Muscle of leg (tissue), 11 donors: ENCODE results near the gene KCTD10. TPM values are rescaled to one million over a fixed set of nuclear protein-coding genes. Genes with fewer than 3 reads are reported as not detected.
A peak's percentile ranks its signal among the peaks of the same experiment; 100 is the strongest.

Source experiments
- DNase-seq: peaks from one replicate; pipeline ENCODE4 v3.0.0; 2013
- H3K27ac ChIP-seq: one replicate; pipeline ENCODE4 v1.5.1; 2013; ENCODE audit warnings: mild to moderate bottlenecking, low read length, control low read depth
- H3K27me3 ChIP-seq: one replicate; pipeline ENCODE4 v1.6.1; 2013; ENCODE audit warnings: low read length; ENCODE audit not compliant: control insufficient read depth, insufficient read depth
- H3K36me3 ChIP-seq: one replicate; pipeline ENCODE4 v1.6.1; 2013; ENCODE audit warnings: low read length; ENCODE audit not compliant: control insufficient read depth, insufficient read depth
- H3K4me1 ChIP-seq: one replicate; pipeline ENCODE4 v1.6.1; 2013; ENCODE audit warnings: low read length; ENCODE audit not compliant: control insufficient read depth, insufficient read depth
- H3K4me3 ChIP-seq: one replicate; pipeline ENCODE4 v1.5.1; 2013; ENCODE audit warnings: low read length, control low read depth
- H3K9me3 ChIP-seq: replicated peaks from 2 replicates; pipeline ENCODE4 v1.6.1; 2013; ENCODE audit warnings: low read depth, low read length; ENCODE audit not compliant: control insufficient read depth
- WGBS: methylation state at CpG from one replicate; pipeline ENCODE4 v1.1.5; 2013; ENCODE audit warnings: missing lambda C conversion rate; ENCODE audit not compliant: insufficient coverage; 5-methylcytosine and 5-hydroxymethylcytosine counted together
- polyA plus RNA-seq, 8 donors: library from polyadenylated mRNA; unstranded; fragments of 120-200 nt; gene quantifications; one replicate each; pipeline versions ENCODE4 v1.2.1 to v1.2.3, GENCODE V29; 2013; ENCODE audit warnings: inconsistent platforms in 1 of 8, low replicate concordance in 1 of 8; ENCODE audit not compliant: insufficient read length in 8 of 8, insufficient read depth in 1 of 8
- total RNA-seq: library from RNA; stranded (reverse); fragments of 120-200 nt; gene quantifications from one replicate; pipeline ENCODE4 v1.2.4, GENCODE V29; 2013

KCTD10 gene
- total and polyA plus RNA-seq, 9 donors: 10.0 to 35.8 (median 27.2) TPM

GRCh38 chr12:109487181-109488050 is 10.3 kb upstream of the KCTD10 start:
- Histone ChIP-seq H3K4me3 (no peak overlapping the region), H3K36me3 (peaks cover 87% of the 10 kb centered on the region), H3K4me1 (no peaks in the 10 kb centered on the region), H3K9me3 (no peaks in the 10 kb centered on the region), H3K27ac (no peak overlapping the region), H3K27me3 (no peaks in the 10 kb centered on the region)
- 93% methylated on average over 8 of the region's 9 CpGs for WGBS
- DNase-seq: no peak

GRCh38 chr12:109485201-109485600 is 8.1 kb upstream of the KCTD10 start:
- 94% methylated on average over 3 of the region's 4 CpGs for WGBS

GRCh38 chr12:109483346-109483745 is 6.2 kb upstream of the KCTD10 start:
- H3K36me3 ChIP-seq: peaks cover 52% of the 10 kb centered on the region
- H3K9me3 ChIP-seq: no peaks in the 10 kb centered on the region
- H3K27me3 ChIP-seq: no peaks in the 10 kb centered on the region
- H3K27ac ChIP-seq: no peak overlapping the region
- no peak for DNase-seq
- no peak overlapping the region for H3K4me3 ChIP-seq
- WGBS: 93% methylated on average over 6 of the region's 11 CpGs
- H3K4me1 ChIP-seq: peaks cover 3% of the 10 kb centered on the region

More at GRCh38 chr12:109485201-109485600, 8.1 kb upstream of the KCTD10 start:
- no peaks in the 10 kb centered on the region for H3K9me3 ChIP-seq
- no peak overlapping the region for H3K27ac ChIP-seq
- H3K4me3 ChIP-seq: no peak overlapping the region
- no peak for DNase-seq
- H3K36me3 ChIP-seq: peaks cover 71% of the 10 kb centered on the region
- no peaks in the 10 kb centered on the region for H3K4me1 ChIP-seq
- H3K27me3 ChIP-seq: no peaks in the 10 kb centered on the region

GRCh38 chr12:109482894-109483293 is 5.8 kb upstream of the KCTD10 start:
- H3K9me3 ChIP-seq: no peaks in the 10 kb centered on the region
- no peaks in the 10 kb centered on the region for H3K27me3 ChIP-seq
- no peak for DNase-seq
- H3K36me3 ChIP-seq: peaks cover 48% of the 10 kb centered on the region
- no peak overlapping the region for H3K4me3 ChIP-seq
- H3K27ac ChIP-seq: no peak overlapping the region
- no CpG with 5 or more reads among the region's 2 CpGs for WGBS
- H3K4me1 ChIP-seq: peaks cover 7% of the 10 kb centered on the region

- no CpG with 5 or more reads among the region's 2 CpGs for WGBS
- H3K4me1 ChIP-seq: peaks cover 8% of the 10 kb centered on the region
- H3K27me3 ChIP-seq: no peaks in the 10 kb centered on the region
- no peak overlapping the region for H3K27ac ChIP-seq
- no peak for DNase-seq
- H3K4me3 ChIP-seq: no peak overlapping the region
- peaks cover 44% of the 10 kb centered on the region for H3K36me3 ChIP-seq
- H3K9me3 ChIP-seq: no peaks in the 10 kb centered on the region
Observed at GRCh38 chr12:109482491-109482890, 5.4 kb upstream of the KCTD10 start.

GRCh38 chr12:109481863-109482262 is 4.8 kb upstream of the KCTD10 start:
- no peaks in the 10 kb centered on the region for H3K27me3 ChIP-seq
- no peak overlapping the region for H3K4me3 ChIP-seq
- peaks cover 37% of the 10 kb centered on the region for H3K36me3 ChIP-seq
- H3K9me3 ChIP-seq: no peaks in the 10 kb centered on the region
- H3K4me1 ChIP-seq: peaks cover 8% of the 10 kb centered on the region
- H3K27ac ChIP-seq: no peak overlapping the region
- no CpG with 5 or more reads among the region's 1 CpG for WGBS
- DNase-seq: no peak

GRCh38 chr12:109480356-109480755 is 3.3 kb upstream of the KCTD10 start:
- DNase-seq: no peak
- H3K9me3 ChIP-seq: no peaks in the 10 kb centered on the region
- H3K27ac ChIP-seq: no peak overlapping the region
- no peaks in the 10 kb centered on the region for H3K27me3 ChIP-seq
- H3K36me3 ChIP-seq: peaks cover 23% of the 10 kb centered on the region
- H3K4me3 ChIP-seq: no peak overlapping the region
- no CpG with 5 or more reads among the region's 4 CpGs for WGBS
- H3K4me1 ChIP-seq: peaks cover 16% of the 10 kb centered on the region

- Histone ChIP-seq H3K27me3 (no peaks in the 10 kb centered on the region), H3K36me3 (peaks cover 17% of the 10 kb centered on the region), H3K27ac (no peak overlapping the region), H3K9me3 (no peaks in the 10 kb centered on the region), H3K4me3 (no peak overlapping the region), H3K4me1 (peaks cover 16% of the 10 kb centered on the region)
- no peak for DNase-seq
- WGBS: no CpG with 5 or more reads among the region's 1 CpG
Observed at GRCh38 chr12:109479761-109480160, 2.7 kb upstream of the KCTD10 start.

GRCh38 chr12:109477963-109478315 is 839 bp upstream of the KCTD10 start:
- no peak for DNase-seq
- Histone ChIP-seq H3K27ac (peak overlapping the region; percentile 96), H3K27me3 (no peaks in the 10 kb centered on the region), H3K36me3 (peaks cover 6% of the 10 kb centered on the region), H3K4me1 (peaks cover 16% of the 10 kb centered on the region), H3K4me3 (peak overlapping the region; percentile 97), H3K9me3 (no peaks in the 10 kb centered on the region)
- WGBS: no CpG with 5 or more reads among the region's 9 CpGs

- Histone ChIP-seq H3K4me1 (peaks cover 16% of the 10 kb centered on the region), H3K27ac (peak overlapping the region; percentile 96), H3K36me3 (peaks cover 3% of the 10 kb centered on the region), H3K4me3 (peak overlapping the region; percentile 97), H3K9me3 (no peaks in the 10 kb centered on the region), H3K27me3 (no peaks in the 10 kb centered on the region)
- WGBS: 0% methylated on average over 11 of the region's 11 CpGs
- no peak for DNase-seq
Observed at GRCh38 chr12:109476807-109477184, 304 bp downstream of the KCTD10 start.
